ENCODE data around the gene ATG4A. TPM values are rescaled to one million over a fixed set of nuclear protein-coding genes. Genes with fewer than 3 reads are reported as not detected.

ATG4A gene
- total and polyA plus RNA-seq, 2 experiments from 2014 or later, result 8.2 to 11.5 TPM

GRCh38 chrX:108105473-108105872, 13.9 kb downstream of the ATG4A start:
- Histone ChIP-seq H3K4me3 (no peak overlapping the region), H3K79me2 (ENCODE audit: insufficient read depth) (peaks cover 8% of the 10 kb centered on the region), H3K36me3 (ENCODE audit: low read depth) (no peaks in the 10 kb centered on the region), H3F3A (ENCODE audit: insufficient read depth) (no peaks in the 10 kb centered on the region), H3K4me2 (ENCODE audit: unreplicated experiment) (no peak overlapping the region), H3K27ac (no peak overlapping the region), H3K27me3 (replicated peaks; ENCODE audit: insufficient read depth) (no peaks in the 10 kb centered on the region), H2AFZ (no peak overlapping the region), H4K20me1 (ENCODE audit: insufficient read depth) (no peaks in the 10 kb centered on the region), H3K9ac (no peak overlapping the region), H3K9me3 (ENCODE audit: low read depth) (no peaks in the 10 kb centered on the region), H3K9me2 (ENCODE audit: insufficient read depth) (no peaks in the 10 kb centered on the region), H3K4me1 (ENCODE audit: insufficient read depth) (no peaks in the 10 kb centered on the region)
- no peak for TF ChIP-seq EZH2phosphoT487 (IDR thresholded peaks at IDR 0.05; ENCODE audit: insufficient read depth, low read depth)
- no peak for TF ChIP-seq EZH2 (IDR thresholded peaks at IDR 0.05; ENCODE audit: insufficient read depth, poor library complexity, severe bottlenecking)
- DNase-seq, result no peak
- in situ Hi-C loops (cut with MboI), result no loop called here

- Histone ChIP-seq H3K9me2 (ENCODE audit: insufficient read depth) (no peaks in the 10 kb centered on the region), H3K9me3 (ENCODE audit: low read depth) (no peaks in the 10 kb centered on the region), H3K4me2 (ENCODE audit: unreplicated experiment) (no peak overlapping the region), H2AFZ (no peak overlapping the region), H3K27ac (no peak overlapping the region), H4K20me1 (ENCODE audit: insufficient read depth) (no peaks in the 10 kb centered on the region), H3K4me1 (ENCODE audit: insufficient read depth) (no peaks in the 10 kb centered on the region), H3K79me2 (ENCODE audit: insufficient read depth) (no peaks in the 10 kb centered on the region), H3K4me3 (no peak overlapping the region), H3K27me3 (replicated peaks; ENCODE audit: insufficient read depth) (no peaks in the 10 kb centered on the region), H3F3A (ENCODE audit: insufficient read depth) (no peaks in the 10 kb centered on the region), H3K36me3 (ENCODE audit: low read depth) (no peaks in the 10 kb centered on the region), H3K9ac (no peak overlapping the region)
- in situ Hi-C loops (cut with MboI), result no loop called here
- TF ChIP-seq EZH2phosphoT487 (IDR thresholded peaks at IDR 0.05; ENCODE audit: insufficient read depth, low read depth) (no peak), EZH2 (IDR thresholded peaks at IDR 0.05; ENCODE audit: insufficient read depth, poor library complexity, severe bottlenecking) (no peak)
- no peak for DNase-seq
Observed at GRCh38 chrX:108114541-108114940, 23.0 kb downstream of the ATG4A start.

GRCh38 chrX:108117988-108118387, 26.4 kb downstream of the ATG4A start:
- WGBS, 2 experiments (ENCODE audit: low coverage in 1 of 2, low lambda C conversion rate in 2 of 2, missing lambda C conversion rate in 2 of 2), result 91 to 100% methylated on average over 3 of the region's 3 CpGs
- no peak for TF ChIP-seq EZH2phosphoT487 (IDR thresholded peaks at IDR 0.05; ENCODE audit: insufficient read depth, low read depth)
- TF ChIP-seq EZH2 (IDR thresholded peaks at IDR 0.05; ENCODE audit: insufficient read depth, poor library complexity, severe bottlenecking), result no peak
- no peaks in the 10 kb centered on the region for H4K20me1 ChIP-seq (ENCODE audit: insufficient read depth)

GRCh38 chrX:108121291-108121690, 29.7 kb downstream of the ATG4A start:
- 17 to 37% methylated on average over 2 to 3 of the region's 3 CpGs for WGBS, 2 experiments (ENCODE audit: low coverage in 1 of 2, low lambda C conversion rate in 2 of 2, missing lambda C conversion rate in 2 of 2)
- no peaks in the 10 kb centered on the region for H3K79me2 ChIP-seq (ENCODE audit: insufficient read depth)
- no peak overlapping the region for H3K27ac ChIP-seq
- H3K9me3 ChIP-seq (ENCODE audit: low read depth), result no peaks in the 10 kb centered on the region
- no peak overlapping the region for H3K4me2 ChIP-seq (ENCODE audit: unreplicated experiment)
- in situ Hi-C loops (cut with MboI), result no loop called here
- DNase-seq, result no peak
- no peaks in the 10 kb centered on the region for H3K36me3 ChIP-seq (ENCODE audit: low read depth)
- no peaks in the 10 kb centered on the region for H3F3A ChIP-seq (ENCODE audit: insufficient read depth)
- no peak overlapping the region for H2AFZ ChIP-seq
- H3K27me3 ChIP-seq (replicated peaks; ENCODE audit: insufficient read depth), result no peaks in the 10 kb centered on the region
- no peaks in the 10 kb centered on the region for H3K9me2 ChIP-seq (ENCODE audit: insufficient read depth)
- peaks cover 13% of the 10 kb centered on the region for H3K4me1 ChIP-seq (ENCODE audit: insufficient read depth)
- H3K4me3 ChIP-seq, result no peak overlapping the region
- TF ChIP-seq EZH2phosphoT487 (IDR thresholded peaks at IDR 0.05; ENCODE audit: insufficient read depth, low read depth) (no peak), EZH2 (IDR thresholded peaks at IDR 0.05; ENCODE audit: insufficient read depth, poor library complexity, severe bottlenecking) (no peak)
- no peaks in the 10 kb centered on the region for H4K20me1 ChIP-seq (ENCODE audit: insufficient read depth)
- no peak overlapping the region for H3K9ac ChIP-seq

More at GRCh38 chrX:108117988-108118387, 26.4 kb downstream of the ATG4A start:
- in situ Hi-C loops (cut with MboI), result no loop called here
- peaks cover 7% of the 10 kb centered on the region for H3K4me1 ChIP-seq (ENCODE audit: insufficient read depth)
- no peak overlapping the region for H2AFZ ChIP-seq
- no peaks in the 10 kb centered on the region for H3K36me3 ChIP-seq (ENCODE audit: low read depth)
- DNase-seq, result no peak
- no peak overlapping the region for H3K27ac ChIP-seq
- no peaks in the 10 kb centered on the region for H3K27me3 ChIP-seq (replicated peaks; ENCODE audit: insufficient read depth)
- no peaks in the 10 kb centered on the region for H3K9me2 ChIP-seq (ENCODE audit: insufficient read depth)
- H3K4me2 ChIP-seq (ENCODE audit: unreplicated experiment), result no peak overlapping the region
- no peaks in the 10 kb centered on the region for H3K79me2 ChIP-seq (ENCODE audit: insufficient read depth)
- H3K4me3 ChIP-seq, result no peak overlapping the region
- no peaks in the 10 kb centered on the region for H3K9me3 ChIP-seq (ENCODE audit: low read depth)
- no peaks in the 10 kb centered on the region for H3F3A ChIP-seq (ENCODE audit: insufficient read depth)
- H3K9ac ChIP-seq, result no peak overlapping the region

- Histone ChIP-seq H3K79me2 (ENCODE audit: insufficient read depth) (no peaks in the 10 kb centered on the region), H3K4me1 (ENCODE audit: insufficient read depth) (peaks cover 13% of the 10 kb centered on the region), H3K4me2 (ENCODE audit: unreplicated experiment) (no peak overlapping the region), H3K4me3 (no peak overlapping the region), H2AFZ (peak overlapping the region; percentile 60), H3K9me2 (ENCODE audit: insufficient read depth) (no peaks in the 10 kb centered on the region), H3K9me3 (ENCODE audit: low read depth) (no peaks in the 10 kb centered on the region), H3F3A (ENCODE audit: insufficient read depth) (no peaks in the 10 kb centered on the region), H4K20me1 (ENCODE audit: insufficient read depth) (no peaks in the 10 kb centered on the region), H3K36me3 (ENCODE audit: low read depth) (no peaks in the 10 kb centered on the region), H3K27me3 (replicated peaks; ENCODE audit: insufficient read depth) (no peaks in the 10 kb centered on the region), H3K27ac (peak overlapping the region; percentile 33), H3K9ac (no peak overlapping the region)
- 18 to 24% methylated on average over 2 of the region's 2 CpGs for WGBS, 2 experiments (ENCODE audit: low coverage in 1 of 2, low lambda C conversion rate in 2 of 2, missing lambda C conversion rate in 2 of 2)
- in situ Hi-C loops (cut with MboI), result no loop called here
- DNase-seq, result peak; percentile 12
- TF ChIP-seq EZH2 (IDR thresholded peaks at IDR 0.05; ENCODE audit: insufficient read depth, poor library complexity, severe bottlenecking) (no peak), EZH2phosphoT487 (IDR thresholded peaks at IDR 0.05; ENCODE audit: insufficient read depth, low read depth) (no peak)
Observed at GRCh38 chrX:108122748-108123147, 31.2 kb downstream of the ATG4A start.

Measured in GM23248 (cell line).